GM12878 (cell line): ENCODE data around the gene LENG1. TPM values are rescaled to one million over a fixed set of nuclear protein-coding genes. Genes with fewer than 3 reads are reported as not detected.

Experiments
- ATF3 ChIP-seq: IDR thresholded peaks from 2 replicates; pipeline ENCODE4 v1.6.1; 2011; ENCODE audit warnings: low read depth, mild to moderate bottlenecking, low read length, moderate library complexity, borderline replicate concordance; ENCODE audit errors: extremely low read depth
- BCL3 ChIP-seq: IDR thresholded peaks from 2 replicates; pipeline ENCODE4 v1.6.1; 2011; ENCODE audit warnings: borderline replicate concordance, low read depth, mild to moderate bottlenecking, moderate library complexity, low read length; ENCODE audit not compliant: insufficient read depth, poor library complexity, severe bottlenecking
- BMI1 ChIP-seq: fragments of 450-650 bp; IDR thresholded peaks from 2 replicates; pipeline ENCODE4 v1.6.1; 2016; ENCODE audit warnings: mild to moderate bottlenecking, moderate library complexity, borderline replicate concordance
- DPF2 ChIP-seq: fragments of 450-650 bp; IDR thresholded peaks from 2 replicates; pipeline ENCODE4 v1.6.1; 2017; ENCODE audit warnings: mild to moderate bottlenecking
- HSF1 ChIP-seq: fragments of 150-350 bp; IDR thresholded peaks from 2 replicates; pipeline ENCODE4 v1.6.1; 2014; ENCODE audit warnings: mild to moderate bottlenecking, low read depth, low read length
- IKZF1 ChIP-seq: fragments of 450-650 bp; conservative IDR thresholded peaks from 2 replicates; pipeline ENCODE4 v1.6.1; 2017; ENCODE audit warnings: antibody characterized with exemption, mild to moderate bottlenecking
- MAX ChIP-seq: IDR thresholded peaks from 2 replicates; pipeline ENCODE4 v1.6.1; 2012; ENCODE audit warnings: low read depth, low read length, improper control_type of control experiment
- MEF2A ChIP-seq: IDR thresholded peaks from 2 replicates; pipeline ENCODE4 v1.6.1; 2011; ENCODE audit warnings: low read depth, mild to moderate bottlenecking, low read length, moderate library complexity; ENCODE audit not compliant: insufficient read depth
- PKNOX1 ChIP-seq: fragments of 450-650 bp; IDR thresholded peaks from 2 replicates; pipeline ENCODE4 v1.6.1; 2016; ENCODE audit warnings: mild to moderate bottlenecking
- POLR2AphosphoS5 ChIP-seq: IDR thresholded peaks from 2 replicates; pipeline ENCODE4 v1.6.1; 2011; ENCODE audit warnings: mild to moderate bottlenecking, low read length, inconsistent platforms
- POU2F2 ChIP-seq: IDR thresholded peaks from 3 replicates; pipeline ENCODE4 v1.6.1; 2011; ENCODE audit warnings: low read depth, mild to moderate bottlenecking, low read length, borderline replicate concordance
- RAD51 ChIP-seq: fragments of 450-650 bp; IDR thresholded peaks from 2 replicates; pipeline ENCODE4 v1.6.1; 2016; ENCODE audit warnings: moderate library complexity, mild to moderate bottlenecking, inconsistent platforms
- RFX5 ChIP-seq: IDR thresholded peaks from 2 replicates; pipeline ENCODE4 v1.6.1; 2011; ENCODE audit warnings: low read depth, low read length, improper control_type of control experiment
- SIX5 ChIP-seq: IDR thresholded peaks from 2 replicates; pipeline ENCODE4 v1.6.1; 2011; ENCODE audit warnings: mild to moderate bottlenecking, low read depth, low read length, moderate library complexity; ENCODE audit not compliant: severe bottlenecking
- ZBTB11 ChIP-seq: fragments of 450-650 bp; formaldehyde crosslinking; IDR thresholded peaks from 2 replicates; pipeline ENCODE4 v1.5.0; 2022; ENCODE audit warnings: mild to moderate bottlenecking, missing genetic modification characterization
- ZBTB4 ChIP-seq: fragments of 450-650 bp; formaldehyde crosslinking; IDR thresholded peaks from 2 replicates; pipeline ENCODE4 v1.4.0; 2022; ENCODE audit warnings: mild to moderate bottlenecking, moderate library complexity
- polyA plus RNA-seq, 11 experiments: library from polyadenylated mRNA; depleted of rRNA in 4 of 11; unstranded in 6 of 11; stranded (reverse) in 5 of 11; fragments of >200 nt; fragmentation: Nextera tagmentation in 4 of 11; fragmentation: Illumina TruSeq in 1 of 11; extraction: Ambion mirVana in 4 of 11; extraction: Trizol in 1 of 11; gene quantifications; 1 replicate in 1 of 11; 2 replicates in 10 of 11; pipeline versions ENCODE4 v1.2.1 to v1.2.3, GENCODE V29; 2011 to 2016; ENCODE audit warnings: inconsistent platforms in 2 of 11, missing spikeins in 2 of 11, low read depth in 1 of 11
- total RNA-seq, 4 experiments: library from RNA; depleted of rRNA in 3 of 4; stranded (reverse); fragments of >200 nt in 3 of 4; fragmentation: Illumina TruSeq in 1 of 4; extraction: Trizol in 1 of 4; gene quantifications; 2 replicates each; pipeline versions ENCODE4 v1.2.1 to v1.2.3, GENCODE V29; 2013 to 2021

LENG1 gene
- total and polyA plus RNA-seq, 10 of the 15 experiments (the other 5 are each of a cell fraction or from before 2014, with no cell fraction given), result 0.21 to 10.8 (median 5.8) TPM

- no peak for TF ChIP-seq ZBTB4 (CRISPR knock-in tag)
- TF ChIP-seq ATF3, result peak; percentile 97
- peak; percentile 89 for TF ChIP-seq POU2F2
- peak; percentile 27; the same call in 1 of the 2 replicates for TF ChIP-seq RAD51
- TF ChIP-seq POLR2AphosphoS5, result peak; percentile 92
- peak; percentile 30; the same call in 1 of the 2 replicates for TF ChIP-seq MEF2A
- TF ChIP-seq SIX5, result peak; percentile 97
- peak; percentile 100 for TF ChIP-seq IKZF1
- TF ChIP-seq BMI1, result no peak
- no peak for TF ChIP-seq ZBTB11 (CRISPR knock-in tag)
- TF ChIP-seq MAX, result peak; percentile 61
- peak; percentile 78; the same call in 1 of the 2 replicates for TF ChIP-seq HSF1
- peak; percentile 56; the same call in 1 of the 2 replicates for TF ChIP-seq PKNOX1
- TF ChIP-seq DPF2, result no peak
- TF ChIP-seq BCL3, result no peak
- peak; percentile 59; the same call in 1 of the 2 replicates for TF ChIP-seq RFX5
Measured at GRCh38 chr19:54115109-54116063, 44.1 kb downstream of the LENG1 start, which contains the start of the genes PRPF31 and TFPT (continued).
